ENCODE measurements around the gene PDIA6.

GRCh38 chr2:10777842-10778723, 34.5 kb downstream of the PDIA6 start:
- TF ChIP-seq SIN3A (IDR thresholded peaks at IDR 0.05; ENCODE audit: borderline replicate concordance, insufficient read depth, low read length) (no peak), TAF1 (IDR thresholded peaks at IDR 0.05; ENCODE audit: borderline replicate concordance, insufficient read depth, low read length) (no peak), POLR2AphosphoS5 (IDR thresholded peaks at IDR 0.05; ENCODE audit: low read depth, low read length) (no peak; the same call in 1 of the 2 replicates)
- TF ChIP-seq, protein P1, sequence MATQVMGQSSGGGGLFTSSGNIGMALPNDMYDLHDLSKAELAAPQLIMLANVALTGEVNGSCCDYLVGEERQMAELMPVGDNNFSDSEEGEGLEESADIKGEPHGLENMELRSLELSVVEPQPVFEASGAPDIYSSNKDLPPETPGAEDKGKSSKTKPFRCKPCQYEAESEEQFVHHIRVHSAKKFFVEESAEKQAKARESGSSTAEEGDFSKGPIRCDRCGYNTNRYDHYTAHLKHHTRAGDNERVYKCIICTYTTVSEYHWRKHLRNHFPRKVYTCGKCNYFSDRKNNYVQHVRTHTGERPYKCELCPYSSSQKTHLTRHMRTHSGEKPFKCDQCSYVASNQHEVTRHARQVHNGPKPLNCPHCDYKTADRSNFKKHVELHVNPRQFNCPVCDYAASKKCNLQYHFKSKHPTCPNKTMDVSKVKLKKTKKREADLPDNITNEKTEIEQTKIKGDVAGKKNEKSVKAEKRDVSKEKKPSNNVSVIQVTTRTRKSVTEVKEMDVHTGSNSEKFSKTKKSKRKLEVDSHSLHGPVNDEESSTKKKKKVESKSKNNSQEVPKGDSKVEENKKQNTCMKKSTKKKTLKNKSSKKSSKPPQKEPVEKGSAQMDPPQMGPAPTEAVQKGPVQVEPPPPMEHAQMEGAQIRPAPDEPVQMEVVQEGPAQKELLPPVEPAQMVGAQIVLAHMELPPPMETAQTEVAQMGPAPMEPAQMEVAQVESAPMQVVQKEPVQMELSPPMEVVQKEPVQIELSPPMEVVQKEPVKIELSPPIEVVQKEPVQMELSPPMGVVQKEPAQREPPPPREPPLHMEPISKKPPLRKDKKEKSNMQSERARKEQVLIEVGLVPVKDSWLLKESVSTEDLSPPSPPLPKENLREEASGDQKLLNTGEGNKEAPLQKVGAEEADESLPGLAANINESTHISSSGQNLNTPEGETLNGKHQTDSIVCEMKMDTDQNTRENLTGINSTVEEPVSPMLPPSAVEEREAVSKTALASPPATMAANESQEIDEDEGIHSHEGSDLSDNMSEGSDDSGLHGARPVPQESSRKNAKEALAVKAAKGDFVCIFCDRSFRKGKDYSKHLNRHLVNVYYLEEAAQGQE (IDR thresholded peaks at IDR 0.05; ENCODE audit: insufficient read depth in 1 of 2, low read depth in 2 of 2, low read length in 2 of 2): no peak

Data from PFSK-1 (cell line).